Measurements from ENCODE around the gene MRTFB.
"Not testable (repeated sequence)": the region's sequence is repeated elsewhere in the genome, so short reads cannot be mapped to it uniquely, and the experiment has no call there.

MRTFB gene

GRCh38 chr16:14102925-14103720, 32.0 kb downstream of the MRTFB start:
- DNase-seq = no peak

GRCh38 chr16:14104066-14104465, 32.9 kb downstream of the MRTFB start:
- no peak for DNase-seq

GRCh38 chr16:14105760-14106375, 34.7 kb downstream of the MRTFB start:
- DNase-seq = no peak

- DNase-seq = no peak
Observed at GRCh38 chr16:14106457-14106856, 35.3 kb downstream of the MRTFB start.

GRCh38 chr16:14106961-14107360, 35.8 kb downstream of the MRTFB start:
- DNase-seq = no peak

GRCh38 chr16:14109077-14109775, 38.1 kb downstream of the MRTFB start:
- DNase-seq = no peak

- DNase-seq = no peak
Observed at GRCh38 chr16:14109782-14110727, 38.9 kb downstream of the MRTFB start.

- no peak for DNase-seq
Observed at GRCh38 chr16:14110728-14111251, 39.7 kb downstream of the MRTFB start.

GRCh38 chr16:14111713-14112538, 40.8 kb downstream of the MRTFB start:
- DNase-seq = peak in 14 of 58 donors; percentile 0 to 45 (median 8)

- DNase-seq = no peak
Observed at GRCh38 chr16:14112539-14112856, 41.4 kb downstream of the MRTFB start.

- DNase-seq = no peak
Observed at GRCh38 chr16:14113344-14113743, 42.2 kb downstream of the MRTFB start.

- no peak for DNase-seq
Observed at GRCh38 chr16:14117051-14117450, 45.9 kb downstream of the MRTFB start.

- no peak for DNase-seq
Observed at GRCh38 chr16:14119799-14120198, 48.7 kb downstream of the MRTFB start.

- no peak for DNase-seq
Observed at GRCh38 chr16:14120335-14120734, 49.2 kb downstream of the MRTFB start.

- no peak for DNase-seq
Observed at GRCh38 chr16:14121142-14121541, 50.0 kb downstream of the MRTFB start.

- DNase-seq = peak in 15 of 58 donors; percentile 0 to 39 (median 5)
Observed at GRCh38 chr16:14121872-14122271, 50.8 kb downstream of the MRTFB start.

- DNase-seq = not testable (repeated sequence)
Observed at GRCh38 chr16:14122430-14122829, 51.3 kb downstream of the MRTFB start.

- no peak for DNase-seq
Observed at GRCh38 chr16:14125000-14125681, 54.0 kb downstream of the MRTFB start.

GRCh38 chr16:14125708-14126107, 54.6 kb downstream of the MRTFB start:
- no peak for DNase-seq

- no peak for DNase-seq
Observed at GRCh38 chr16:14128097-14128496, 57.0 kb downstream of the MRTFB start.

Measured in anterior cingulate cortex (tissue), 58 donors.